Measurements from ENCODE around the gene CYREN. TPM values are rescaled to one million over a fixed set of nuclear protein-coding genes. Genes with fewer than 3 reads are reported as not detected.

CYREN gene
- polyA plus RNA-seq, 3 donors: 57.3 to 67.4 (median 60.9) TPM

- no peak for DNase-seq (ENCODE audit: low read depth in 3 of 3, low spot score in 2 of 3)
Measured at GRCh38 chr7:135197906-135198655, 27.6 kb upstream of the CYREN start.

- no peak for DNase-seq (ENCODE audit: low read depth in 3 of 3, low spot score in 2 of 3)
Measured at GRCh38 chr7:135197343-135197742, 26.8 kb upstream of the CYREN start.

GRCh38 chr7:135195968-135196629, 25.6 kb upstream of the CYREN start:
- no peak for DNase-seq (ENCODE audit: low read depth in 3 of 3, low spot score in 2 of 3)

- DNase-seq (ENCODE audit: low read depth in 3 of 3, low spot score in 2 of 3): no peak
Measured at GRCh38 chr7:135195156-135195555, 24.6 kb upstream of the CYREN start.

GRCh38 chr7:135194494-135195095, 24.1 kb upstream of the CYREN start:
- DNase-seq (ENCODE audit: low read depth in 3 of 3, low spot score in 2 of 3): no peak

GRCh38 chr7:135193615-135194081, 23.1 kb upstream of the CYREN start:
- no peak for DNase-seq (ENCODE audit: low read depth in 3 of 3, low spot score in 2 of 3)

- DNase-seq (ENCODE audit: low read depth in 3 of 3, low spot score in 2 of 3): no peak
Measured at GRCh38 chr7:135192914-135193536, 22.5 kb upstream of the CYREN start.

GRCh38 chr7:135190703-135191102, 20.2 kb upstream of the CYREN start:
- DNase-seq (ENCODE audit: low read depth in 3 of 3, low spot score in 2 of 3): no peak

- DNase-seq (ENCODE audit: low read depth in 3 of 3, low spot score in 2 of 3): no peak
Measured at GRCh38 chr7:135189961-135190360, 19.5 kb upstream of the CYREN start.

- no peak for DNase-seq (ENCODE audit: low read depth in 3 of 3, low spot score in 2 of 3)
Measured at GRCh38 chr7:135189221-135189662, 18.7 kb upstream of the CYREN start.

GRCh38 chr7:135188298-135188984, 17.9 kb upstream of the CYREN start:
- no peak for DNase-seq (ENCODE audit: low read depth in 3 of 3, low spot score in 2 of 3)

GRCh38 chr7:135186841-135187253, 16.3 kb upstream of the CYREN start:
- no peak for DNase-seq (ENCODE audit: low read depth in 3 of 3, low spot score in 2 of 3)

- no peak for DNase-seq (ENCODE audit: low read depth in 3 of 3, low spot score in 2 of 3)
Measured at GRCh38 chr7:135186261-135186540, 15.7 kb upstream of the CYREN start.

- no peak for DNase-seq (ENCODE audit: low read depth in 3 of 3, low spot score in 2 of 3)
Measured at GRCh38 chr7:135185471-135186260, 15.2 kb upstream of the CYREN start.

GRCh38 chr7:135184254-135184841, 13.8 kb upstream of the CYREN start:
- DNase-seq (ENCODE audit: low read depth in 3 of 3, low spot score in 2 of 3): no peak

- DNase-seq (ENCODE audit: low read depth in 3 of 3, low spot score in 2 of 3): no peak
Measured at GRCh38 chr7:135183478-135183877, 13.0 kb upstream of the CYREN start.

GRCh38 chr7:135181929-135182678, 11.6 kb upstream of the CYREN start:
- DNase-seq (ENCODE audit: low read depth in 3 of 3, low spot score in 2 of 3): no peak

GRCh38 chr7:135181261-135181928, 10.9 kb upstream of the CYREN start:
- no peak for DNase-seq (ENCODE audit: low read depth in 3 of 3, low spot score in 2 of 3)

Data from right renal cortex interstitium (tissue), 3 donors.